Measurements from ENCODE around the gene ATP11B. TPM values are rescaled to one million over a fixed set of nuclear protein-coding genes. Genes with fewer than 3 reads are reported as not detected.

ATP11B gene
- total and polyA plus RNA-seq, 9 of the 15 experiments (the other 6 are each of a cell fraction or from before 2014, with no cell fraction given) = 11.9 to 68.7 (median 41.8) TPM

- TF ChIP-seq RAD21 (CRISPR knock-in tag; conservative IDR thresholded peaks at IDR 0.05 in 1 of 2, IDR thresholded peaks at IDR 0.05 in 1 of 2) (no peak), KDM2B (CRISPR knock-in tag; IDR thresholded peaks at IDR 0.05) (no peak), VEZF1 (CRISPR knock-in tag; IDR thresholded peaks at IDR 0.05) (peak; percentile 5; the same call in 1 of the 2 replicates), HMG20B (CRISPR knock-in tag; IDR thresholded peaks at IDR 0.05) (no peak), ZBTB34 (CRISPR knock-in tag; IDR thresholded peaks at IDR 0.05) (no peak), ZNF740 (CRISPR knock-in tag; IDR thresholded peaks at IDR 0.05) (no peak), ZNF740 (tag; IDR thresholded peaks at IDR 0.05) (no peak), SLC30A9 (CRISPR knock-in tag; IDR thresholded peaks at IDR 0.05) (no peak), TEAD4 (IDR thresholded peaks at IDR 0.05; ENCODE audit: low read length) (peak; percentile 66), TEAD4 (CRISPR knock-in tag; IDR thresholded peaks at IDR 0.05; ENCODE audit: borderline replicate concordance) (no peak), CBX5 (IDR thresholded peaks at IDR 0.05; ENCODE audit: borderline replicate concordance, low read depth) (no peak), POLR2H (tag; IDR thresholded peaks at IDR 0.05; ENCODE audit: low read depth) (0 out of 2 replicates have a peak, but pooled peaks have one; percentile 17), ZBTB5 (IDR thresholded peaks at IDR 0.05) (no peak), LEF1 (IDR thresholded peaks at IDR 0.05) (0 out of 2 replicates have a peak, but pooled peaks have one; percentile 24), ASH1L (IDR thresholded peaks at IDR 0.05; ENCODE audit: borderline replicate concordance, low read depth, partially characterized antibody) (no peak), BRD9 (IDR thresholded peaks at IDR 0.05; ENCODE audit: low read depth, partially characterized antibody) (peak; percentile 40), BCOR (IDR thresholded peaks at IDR 0.05) (no peak), SMARCE1 (IDR thresholded peaks at IDR 0.05) (no peak), ZNF77 (CRISPR knock-in tag; IDR thresholded peaks at IDR 0.05) (no peak)
Measured at GRCh38 chr3:182921665-182922355, 128.5 kb downstream of the ATP11B start (continued).
